ENCODE measurements around the gene POLR2C.

GRCh38 chr16:57517397-57518367, 55.2 kb downstream of the POLR2C start:
- no peak for TF ChIP-seq CTCF (conservative IDR thresholded peaks at IDR 0.05; ENCODE audit: low read depth in 2 of 2)
- TF ChIP-seq ETS1 (IDR thresholded peaks at IDR 0.05): no peak
- TF ChIP-seq POLR2AphosphoS5 (IDR thresholded peaks at IDR 0.05; ENCODE audit: low read depth): no peak
- TF ChIP-seq CREB1 (CRISPR knock-in tag; IDR thresholded peaks at IDR 0.05; ENCODE audit: low read depth): no peak
- no peak for TF ChIP-seq EZH2 (IDR thresholded peaks at IDR 0.05; ENCODE audit: low read depth, unreplicated experiment)
- no peak for TF ChIP-seq REST (IDR thresholded peaks at IDR 0.05; ENCODE audit: unreplicated experiment)
- no peak for TF ChIP-seq EZH2phosphoT487 (IDR thresholded peaks at IDR 0.05; ENCODE audit: unreplicated experiment)
- no peak for TF ChIP-seq JUNB (IDR thresholded peaks at IDR 0.05; ENCODE audit: unreplicated experiment)
- TF ChIP-seq NANOG (IDR thresholded peaks at IDR 0.05; ENCODE audit: borderline replicate concordance): no peak
- no peak for TF ChIP-seq ZNF114 (CRISPR knock-in tag; IDR thresholded peaks at IDR 0.05)
- no peak for TF ChIP-seq ZNF331 (CRISPR knock-in tag; IDR thresholded peaks at IDR 0.05; ENCODE audit: low read depth)
- TF ChIP-seq ZNF462 (CRISPR knock-in tag; IDR thresholded peaks at IDR 0.05): no peak

All from GM23338 (cell line).